Measurements from ENCODE around the gene STAT5A. TPM values are rescaled to one million over a fixed set of nuclear protein-coding genes. Genes with fewer than 3 reads are reported as not detected.

STAT5A gene
- polyA plus RNA-seq, 1 donor from 2014 or later: 0.28 TPM

DNA sequence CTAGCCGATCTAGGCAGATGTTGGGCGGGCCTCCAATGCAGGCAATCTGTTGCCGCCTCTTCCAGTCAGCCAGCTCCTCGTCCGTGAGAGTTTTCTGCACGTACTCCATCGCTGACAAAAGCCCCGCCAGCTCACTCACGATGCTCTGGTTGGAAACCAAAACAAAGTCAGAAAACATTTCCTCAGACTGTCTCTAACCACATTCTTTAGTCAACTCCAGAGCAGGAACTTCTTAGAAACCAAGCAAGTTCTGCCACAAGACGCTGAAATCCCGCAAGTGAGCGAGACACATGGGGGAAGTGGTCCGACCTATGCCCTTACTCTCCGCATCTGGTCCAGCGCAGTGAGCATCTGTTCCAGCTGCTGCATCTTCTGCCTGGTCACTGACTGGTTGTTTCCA, 49.1 kb downstream of the STAT5A start (continued):
- TF ChIP-seq EZH2 (IDR thresholded peaks at IDR 0.05; ENCODE audit: borderline replicate concordance, insufficient read depth, low read length, poor library complexity, severe bottlenecking): no peak

DNA sequence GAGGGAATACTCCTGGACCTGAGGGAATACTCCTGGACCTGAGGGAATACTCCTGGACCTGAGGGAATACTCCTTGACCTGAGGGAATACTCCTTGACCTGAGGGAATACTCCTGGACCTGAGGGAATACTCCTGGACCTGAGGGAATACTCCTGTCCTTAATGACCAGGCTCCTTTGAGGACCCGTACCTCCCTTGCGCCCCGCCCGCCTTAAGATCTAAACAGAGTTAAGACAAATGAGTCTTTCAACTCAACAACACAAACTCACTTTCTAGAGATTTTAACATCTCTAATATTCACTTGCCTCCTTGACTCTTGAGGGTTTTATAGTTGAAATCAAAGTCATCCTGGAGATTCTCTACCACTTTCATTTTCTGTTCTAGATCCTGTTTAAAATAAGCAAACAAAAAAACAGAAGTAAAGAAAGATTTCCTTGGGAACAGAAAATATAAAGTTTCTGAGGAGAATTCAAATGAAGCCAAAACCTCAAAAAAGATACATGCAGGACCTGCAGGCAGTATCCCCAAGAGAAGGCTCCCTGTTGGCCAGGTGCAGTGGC, 50.2 kb downstream of the STAT5A start:
- Histone ChIP-seq H3F3A (ENCODE audit: insufficient read depth, low read length, poor library complexity, severe bottlenecking) (no peaks in the 10 kb centered on the region), H3K36me3 (ENCODE audit: insufficient read depth, low read length) (peaks cover 3% of the 10 kb centered on the region), H3K27me3 (ENCODE audit: insufficient read depth, low read depth, low read length) (no peaks in the 10 kb centered on the region), H3K79me2 (replicated peaks; ENCODE audit: insufficient read depth, low read length) (no peaks in the 10 kb centered on the region), H3K4me2 (ENCODE audit: low read length) (no peak overlapping the region), H3K9ac (ENCODE audit: low read length) (no peak overlapping the region), H3K27ac (ENCODE audit: low read length) (no peak overlapping the region), H3K9me3 (ENCODE audit: low read length) (no peaks in the 10 kb centered on the region), H3K4me3 (ENCODE audit: low read length) (no peak overlapping the region), H4K20me1 (ENCODE audit: insufficient read depth) (no peaks in the 10 kb centered on the region), H2AFZ (ENCODE audit: low read depth, low read length) (no peak overlapping the region), H3K9me2 (ENCODE audit: insufficient read depth, low read length) (no peaks in the 10 kb centered on the region)
- TF ChIP-seq RAD21 (conservative IDR thresholded peaks at IDR 0.05): no peak
- no peak for TF ChIP-seq TAF1 (IDR thresholded peaks at IDR 0.05; ENCODE audit: low read depth)
- TF ChIP-seq POLR2AphosphoS5 (IDR thresholded peaks at IDR 0.05): no peak
- no peak for TF ChIP-seq EP300 (conservative IDR thresholded peaks at IDR 0.05; ENCODE audit: poor library complexity, severe bottlenecking)
- TF ChIP-seq, protein P1, sequence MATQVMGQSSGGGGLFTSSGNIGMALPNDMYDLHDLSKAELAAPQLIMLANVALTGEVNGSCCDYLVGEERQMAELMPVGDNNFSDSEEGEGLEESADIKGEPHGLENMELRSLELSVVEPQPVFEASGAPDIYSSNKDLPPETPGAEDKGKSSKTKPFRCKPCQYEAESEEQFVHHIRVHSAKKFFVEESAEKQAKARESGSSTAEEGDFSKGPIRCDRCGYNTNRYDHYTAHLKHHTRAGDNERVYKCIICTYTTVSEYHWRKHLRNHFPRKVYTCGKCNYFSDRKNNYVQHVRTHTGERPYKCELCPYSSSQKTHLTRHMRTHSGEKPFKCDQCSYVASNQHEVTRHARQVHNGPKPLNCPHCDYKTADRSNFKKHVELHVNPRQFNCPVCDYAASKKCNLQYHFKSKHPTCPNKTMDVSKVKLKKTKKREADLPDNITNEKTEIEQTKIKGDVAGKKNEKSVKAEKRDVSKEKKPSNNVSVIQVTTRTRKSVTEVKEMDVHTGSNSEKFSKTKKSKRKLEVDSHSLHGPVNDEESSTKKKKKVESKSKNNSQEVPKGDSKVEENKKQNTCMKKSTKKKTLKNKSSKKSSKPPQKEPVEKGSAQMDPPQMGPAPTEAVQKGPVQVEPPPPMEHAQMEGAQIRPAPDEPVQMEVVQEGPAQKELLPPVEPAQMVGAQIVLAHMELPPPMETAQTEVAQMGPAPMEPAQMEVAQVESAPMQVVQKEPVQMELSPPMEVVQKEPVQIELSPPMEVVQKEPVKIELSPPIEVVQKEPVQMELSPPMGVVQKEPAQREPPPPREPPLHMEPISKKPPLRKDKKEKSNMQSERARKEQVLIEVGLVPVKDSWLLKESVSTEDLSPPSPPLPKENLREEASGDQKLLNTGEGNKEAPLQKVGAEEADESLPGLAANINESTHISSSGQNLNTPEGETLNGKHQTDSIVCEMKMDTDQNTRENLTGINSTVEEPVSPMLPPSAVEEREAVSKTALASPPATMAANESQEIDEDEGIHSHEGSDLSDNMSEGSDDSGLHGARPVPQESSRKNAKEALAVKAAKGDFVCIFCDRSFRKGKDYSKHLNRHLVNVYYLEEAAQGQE (IDR thresholded peaks at IDR 0.05; ENCODE audit: borderline replicate concordance): no peak
- TF ChIP-seq, protein P2, sequence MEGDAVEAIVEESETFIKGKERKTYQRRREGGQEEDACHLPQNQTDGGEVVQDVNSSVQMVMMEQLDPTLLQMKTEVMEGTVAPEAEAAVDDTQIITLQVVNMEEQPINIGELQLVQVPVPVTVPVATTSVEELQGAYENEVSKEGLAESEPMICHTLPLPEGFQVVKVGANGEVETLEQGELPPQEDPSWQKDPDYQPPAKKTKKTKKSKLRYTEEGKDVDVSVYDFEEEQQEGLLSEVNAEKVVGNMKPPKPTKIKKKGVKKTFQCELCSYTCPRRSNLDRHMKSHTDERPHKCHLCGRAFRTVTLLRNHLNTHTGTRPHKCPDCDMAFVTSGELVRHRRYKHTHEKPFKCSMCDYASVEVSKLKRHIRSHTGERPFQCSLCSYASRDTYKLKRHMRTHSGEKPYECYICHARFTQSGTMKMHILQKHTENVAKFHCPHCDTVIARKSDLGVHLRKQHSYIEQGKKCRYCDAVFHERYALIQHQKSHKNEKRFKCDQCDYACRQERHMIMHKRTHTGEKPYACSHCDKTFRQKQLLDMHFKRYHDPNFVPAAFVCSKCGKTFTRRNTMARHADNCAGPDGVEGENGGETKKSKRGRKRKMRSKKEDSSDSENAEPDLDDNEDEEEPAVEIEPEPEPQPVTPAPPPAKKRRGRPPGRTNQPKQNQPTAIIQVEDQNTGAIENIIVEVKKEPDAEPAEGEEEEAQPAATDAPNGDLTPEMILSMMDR (IDR thresholded peaks at IDR 0.05; ENCODE audit: poor library complexity, severe bottlenecking): no peak
- TF ChIP-seq SMC3 (conservative IDR thresholded peaks at IDR 0.05; ENCODE audit: poor library complexity): no peak
- no peak for TF ChIP-seq EZH2 (IDR thresholded peaks at IDR 0.05; ENCODE audit: borderline replicate concordance, insufficient read depth, low read length, poor library complexity, severe bottlenecking)
- no peak for TF ChIP-seq MXI1 (conservative IDR thresholded peaks at IDR 0.05; ENCODE audit: poor library complexity, severe bottlenecking)

DNA sequence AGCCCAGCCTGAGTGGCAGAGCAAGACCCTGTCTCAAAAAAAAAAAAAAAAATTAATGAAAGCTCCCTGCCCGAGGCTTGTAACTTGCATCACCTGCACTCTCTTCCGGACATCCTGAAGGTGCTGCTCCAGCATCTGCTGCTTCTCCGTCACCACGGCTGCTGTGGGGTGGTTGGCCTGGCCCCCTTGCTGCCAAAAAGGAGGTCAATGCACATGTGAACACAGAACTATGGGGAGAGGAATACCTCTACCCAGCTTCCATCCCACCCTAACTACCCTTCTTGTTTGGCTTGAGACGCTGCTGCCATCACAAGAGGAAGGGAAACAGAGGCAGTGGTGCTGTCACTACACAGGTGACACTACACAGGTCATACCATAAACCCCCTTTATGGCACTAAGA, 50.9 kb downstream of the STAT5A start:
- no peaks in the 10 kb centered on the region for H3F3A ChIP-seq (ENCODE audit: insufficient read depth, low read length, poor library complexity, severe bottlenecking)
- no peak overlapping the region for H3K4me2 ChIP-seq (ENCODE audit: low read length)
- no peaks in the 10 kb centered on the region for H3K79me2 ChIP-seq (replicated peaks; ENCODE audit: insufficient read depth, low read length)
- H3K36me3 ChIP-seq (ENCODE audit: insufficient read depth, low read length): peaks cover 3% of the 10 kb centered on the region
- no peak overlapping the region for H3K9ac ChIP-seq (ENCODE audit: low read length)
- no peaks in the 10 kb centered on the region for H3K9me3 ChIP-seq (ENCODE audit: low read length)
- TF ChIP-seq, protein P1 (IDR thresholded peaks at IDR 0.05; ENCODE audit: borderline replicate concordance): no peak
- no peak for TF ChIP-seq SMC3 (conservative IDR thresholded peaks at IDR 0.05; ENCODE audit: poor library complexity)
- TF ChIP-seq EP300 (conservative IDR thresholded peaks at IDR 0.05; ENCODE audit: poor library complexity, severe bottlenecking): no peak
- TF ChIP-seq, protein P2 (IDR thresholded peaks at IDR 0.05; ENCODE audit: poor library complexity, severe bottlenecking): no peak
- TF ChIP-seq TAF1 (IDR thresholded peaks at IDR 0.05; ENCODE audit: low read depth): no peak
- TF ChIP-seq MXI1 (conservative IDR thresholded peaks at IDR 0.05; ENCODE audit: poor library complexity, severe bottlenecking): no peak
- no peak for TF ChIP-seq RAD21 (conservative IDR thresholded peaks at IDR 0.05)
- TF ChIP-seq POLR2AphosphoS5 (IDR thresholded peaks at IDR 0.05): no peak
- TF ChIP-seq EZH2 (IDR thresholded peaks at IDR 0.05; ENCODE audit: borderline replicate concordance, insufficient read depth, low read length, poor library complexity, severe bottlenecking): no peak
- no peak overlapping the region for H3K4me3 ChIP-seq (ENCODE audit: low read length)
- no peaks in the 10 kb centered on the region for H3K27me3 ChIP-seq (ENCODE audit: insufficient read depth, low read depth, low read length)
- H3K9me2 ChIP-seq (ENCODE audit: insufficient read depth, low read length): no peaks in the 10 kb centered on the region
- H4K20me1 ChIP-seq (ENCODE audit: insufficient read depth): no peaks in the 10 kb centered on the region
- H3K27ac ChIP-seq (ENCODE audit: low read length): no peak overlapping the region
- no peak overlapping the region for H2AFZ ChIP-seq (ENCODE audit: low read depth, low read length)
